HG02763 (cell line): ENCODE results near the gene ADPGK.

Experiments used
- ATAC-seq: cut with Tn5 transposase; IDR thresholded peaks from one replicate; pipeline ENCODE4 v1.9.1; 2021; ENCODE audit warnings: mild to moderate bottlenecking, moderate library complexity; ENCODE audit not compliant: unreplicated experiment

The ADPGK gene

GRCh38 chr15:72790302-72790910, 6.8 kb upstream of the ADPGK start:
- no peak for ATAC-seq

DNA sequence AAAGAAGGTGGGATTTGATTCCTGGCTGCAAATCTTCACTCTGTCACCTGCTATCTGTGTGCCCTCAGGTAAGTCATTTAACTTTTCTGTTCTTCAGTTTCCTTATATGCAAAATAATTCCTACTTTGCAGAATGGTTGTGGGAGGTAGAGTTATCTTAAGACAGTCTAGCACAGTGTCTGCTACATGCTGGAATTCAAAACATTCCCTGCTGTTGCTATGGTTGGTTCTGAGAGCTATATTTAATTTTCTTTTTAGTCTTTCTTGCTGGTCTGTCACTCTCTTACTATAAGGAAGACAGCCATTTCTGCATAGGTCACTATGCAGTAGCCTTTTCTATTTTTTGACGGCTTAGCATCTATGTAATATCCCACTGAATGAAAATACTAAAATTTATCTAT, 4.0 kb upstream of the ADPGK start:
- ATAC-seq = no peak

GRCh38 chr15:72786676-72787345, 3.3 kb upstream of the ADPGK start:
- ATAC-seq = no peak

DNA sequence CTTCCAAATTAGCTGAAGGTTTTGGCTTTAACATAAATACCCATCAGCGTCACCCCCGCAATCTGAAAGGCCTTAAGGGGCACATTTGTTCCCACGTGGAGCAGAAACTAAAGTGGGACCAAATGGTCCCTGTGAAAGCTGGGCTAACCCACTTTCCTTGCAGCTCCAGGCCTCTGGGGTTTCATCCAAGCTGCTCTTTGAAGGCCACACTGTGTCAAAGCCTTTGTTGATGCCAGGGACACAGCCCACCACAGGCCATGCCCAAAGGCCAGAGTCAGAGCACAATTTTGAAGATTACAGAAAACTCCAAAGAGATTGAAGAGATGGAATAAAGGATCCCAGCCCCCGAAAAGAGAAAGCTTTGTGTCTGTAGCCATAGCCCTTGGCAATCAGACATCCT, 2.7 kb upstream of the ADPGK start:
- no peak for ATAC-seq

DNA sequence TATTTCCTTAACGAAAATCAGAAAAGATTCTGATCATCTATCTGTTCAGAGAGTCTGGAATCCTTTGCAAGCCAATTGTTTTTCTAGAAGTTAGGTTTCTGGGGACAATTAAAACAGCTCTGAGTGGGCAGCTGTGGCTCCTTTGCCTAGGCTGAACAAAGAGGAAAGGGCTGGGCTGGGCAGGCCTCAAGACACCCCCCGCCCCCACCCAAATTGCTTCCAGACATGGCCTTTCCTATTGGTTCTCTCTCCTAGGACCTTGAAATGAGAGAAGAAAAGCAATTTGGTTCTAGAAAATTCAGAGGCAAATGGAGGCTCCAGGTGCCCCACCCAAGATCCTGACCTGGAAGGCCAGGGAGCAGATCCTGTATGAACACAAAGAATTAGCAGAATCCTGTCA, 2.3 kb upstream of the ADPGK start:
- ATAC-seq = no peak

DNA sequence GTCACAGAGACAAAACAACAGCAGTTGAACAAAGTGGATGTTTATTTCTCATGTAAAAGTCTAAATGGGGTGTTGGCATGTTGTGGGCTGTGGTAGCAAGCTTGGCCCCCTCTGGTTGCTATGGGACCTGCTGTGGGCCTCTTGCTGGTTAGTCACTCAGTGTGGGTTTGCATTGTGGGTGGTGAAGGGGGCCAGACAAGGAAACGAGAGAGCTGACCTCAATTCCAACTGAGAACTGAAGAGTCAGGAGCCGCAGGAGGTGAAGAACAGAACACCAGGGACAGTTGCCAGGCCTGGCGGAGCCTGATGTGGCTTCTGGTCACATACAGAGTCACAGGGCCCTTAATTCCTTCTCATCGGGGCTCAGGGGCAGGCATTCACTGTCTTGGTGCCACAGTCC, 1.9 kb upstream of the ADPGK start:
- no peak for ATAC-seq

DNA sequence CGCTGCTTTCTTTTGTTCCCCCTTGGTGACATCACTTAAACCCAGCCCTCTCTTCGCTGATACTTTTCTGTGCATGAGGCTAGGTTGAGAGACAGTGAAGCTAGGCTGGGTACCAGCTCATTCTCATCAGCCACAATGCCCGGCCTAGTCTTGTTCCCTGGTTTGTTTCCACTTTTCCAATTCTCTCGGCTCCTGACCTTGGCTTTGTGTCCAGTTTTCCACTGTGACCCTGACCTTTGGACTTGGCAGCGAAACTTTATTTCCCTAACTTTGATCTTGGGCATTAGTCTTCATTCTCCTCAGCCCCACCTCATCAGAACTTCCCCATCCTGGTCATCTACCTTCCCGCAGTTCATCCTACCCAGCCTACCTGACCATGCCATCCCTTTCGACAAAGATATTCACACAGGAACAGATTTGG, 908 bp upstream of the ADPGK start:
- no peak for ATAC-seq

GRCh38 chr15:72783004-72783639, 436 bp downstream of the ADPGK start:
- ATAC-seq = peak; percentile 27

DNA sequence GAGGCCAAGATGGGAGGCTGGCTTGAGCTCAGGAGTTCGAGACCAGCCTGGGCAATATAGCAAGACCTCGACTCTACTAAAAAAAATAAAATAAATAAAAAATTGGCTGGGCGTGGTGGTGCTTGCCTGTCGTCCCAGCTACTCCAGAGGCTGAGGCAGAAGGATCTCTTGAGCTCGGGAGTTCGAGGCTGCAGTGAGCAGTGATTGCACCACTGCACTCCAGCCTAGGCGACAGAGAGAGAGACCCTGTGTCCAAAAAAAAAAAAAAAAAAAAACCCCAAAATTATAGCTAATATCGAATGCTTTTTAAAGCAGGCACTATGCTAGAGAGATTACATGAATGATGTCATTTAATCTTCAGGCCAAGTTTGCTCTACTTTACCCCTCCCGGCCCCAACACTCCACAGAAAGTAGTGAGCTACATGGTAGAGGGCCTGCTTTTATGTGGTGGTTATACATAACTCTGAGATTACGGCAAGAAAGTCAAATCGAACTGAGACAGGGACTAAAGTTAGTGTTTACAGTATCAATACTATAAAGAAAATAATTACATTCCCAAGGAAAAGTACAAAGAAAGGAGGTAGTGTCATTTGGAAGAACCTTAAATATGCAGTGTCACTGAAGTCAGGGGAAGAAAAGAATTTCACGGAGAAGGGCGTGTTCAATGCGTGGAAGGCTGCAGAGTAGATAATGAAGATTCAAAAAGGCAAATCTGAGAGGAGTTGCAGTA, 1.1 kb downstream of the ADPGK start:
- ATAC-seq = no peak

GRCh38 chr15:72781631-72782030, 1.9 kb downstream of the ADPGK start:
- ATAC-seq = no peak

GRCh38 chr15:72778796-72779195, 4.8 kb downstream of the ADPGK start:
- no peak for ATAC-seq

DNA sequence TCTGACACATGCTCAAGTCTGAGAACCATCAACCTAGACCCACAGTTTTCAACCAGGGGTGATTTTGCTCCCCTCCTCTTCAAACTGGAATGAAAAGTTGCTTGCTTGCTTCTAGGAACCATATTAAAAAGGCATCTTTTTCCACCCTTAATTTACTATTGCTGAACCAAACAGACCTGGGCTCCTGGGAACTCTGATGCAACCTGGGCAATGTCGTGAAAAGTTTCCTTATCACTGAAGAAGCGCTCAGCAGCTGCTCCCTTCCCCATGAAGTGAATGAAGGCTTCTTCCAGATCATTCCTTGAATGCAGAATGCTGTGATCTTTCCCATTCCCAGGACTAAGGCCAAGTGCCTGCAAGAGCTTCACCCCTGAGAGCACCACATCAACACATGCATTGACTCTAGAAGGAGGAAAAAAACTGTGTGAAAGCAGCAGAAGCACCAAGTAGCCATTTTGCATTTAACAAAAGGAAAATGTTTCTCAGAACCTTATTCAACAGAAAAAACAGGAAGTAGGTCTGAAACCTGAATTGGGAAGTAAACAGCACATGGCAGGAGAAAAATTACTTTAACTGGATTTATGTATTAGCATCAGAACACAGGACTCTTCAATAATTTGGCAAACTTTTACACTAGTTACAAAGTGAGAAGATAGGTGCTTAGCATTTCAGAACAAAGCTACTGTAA, 8.7 kb downstream of the ADPGK start:
- no peak for ATAC-seq

DNA sequence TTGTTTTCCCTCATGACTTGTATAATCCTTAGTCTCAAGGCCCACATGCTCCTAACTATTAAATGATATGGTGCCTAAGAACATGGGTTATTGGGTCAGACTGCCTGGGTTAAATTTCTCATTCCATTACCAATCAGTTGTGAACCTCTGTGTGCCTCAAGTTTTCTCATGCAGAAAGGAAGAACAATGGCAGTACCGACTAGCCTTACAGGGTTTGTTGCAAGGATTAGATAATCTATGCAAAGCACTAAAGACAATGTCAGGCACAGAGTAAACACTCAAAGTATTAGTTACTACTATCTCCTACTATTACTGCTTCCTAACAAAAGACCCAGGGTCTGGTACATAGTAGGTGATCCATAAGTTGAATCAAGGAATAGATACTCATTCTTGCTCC, 12.2 kb downstream of the ADPGK start:
- no peak for ATAC-seq

DNA sequence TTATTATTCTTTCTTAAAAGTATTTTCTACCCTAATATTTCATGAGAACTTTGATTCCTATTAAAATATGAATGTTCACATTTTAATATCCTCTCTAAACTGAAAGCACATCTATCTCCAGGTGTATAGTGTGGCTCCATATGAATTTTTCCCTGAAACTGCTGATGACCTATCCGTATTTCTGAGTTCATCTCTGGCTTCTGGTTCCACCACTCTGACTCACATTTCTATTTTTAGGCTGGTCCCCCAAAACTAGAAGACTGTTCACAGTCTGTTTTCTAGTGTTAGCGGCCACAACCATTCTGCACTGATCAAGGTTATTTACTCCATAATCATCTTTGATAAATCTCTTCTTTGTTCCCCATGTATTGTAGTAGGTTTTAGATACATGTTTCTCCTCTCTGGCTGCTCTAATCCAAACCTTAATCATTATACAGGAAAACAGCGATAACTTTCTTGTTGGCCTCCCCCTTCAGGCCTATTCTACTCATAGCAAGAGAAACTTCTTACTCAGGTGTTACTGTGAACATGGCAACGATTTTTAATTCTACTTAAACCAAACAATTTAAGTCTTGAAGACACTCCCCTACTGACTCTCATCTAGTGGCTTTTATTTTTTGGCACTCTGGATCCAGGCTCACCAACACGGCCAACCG, 12.8 kb downstream of the ADPGK start:
- no peak for ATAC-seq

DNA sequence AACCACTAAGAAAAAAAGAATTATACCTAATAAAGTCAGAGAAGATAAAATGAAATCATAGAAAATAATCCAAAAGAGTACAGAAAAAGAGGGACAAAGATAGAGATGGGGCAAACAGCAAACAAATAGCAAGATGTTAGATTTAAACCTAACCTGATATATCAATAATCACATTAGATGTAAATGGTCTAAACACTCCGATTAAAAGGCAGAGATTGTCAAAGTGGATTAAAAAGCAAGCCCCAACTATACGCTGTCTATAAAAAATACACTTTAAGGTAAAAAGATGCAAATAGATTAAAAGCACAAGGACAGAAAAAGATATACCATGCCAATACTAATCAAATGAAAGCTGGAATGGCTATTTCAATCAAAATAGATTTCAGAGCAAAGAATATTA, 16.8 kb downstream of the ADPGK start:
- ATAC-seq = no peak

DNA sequence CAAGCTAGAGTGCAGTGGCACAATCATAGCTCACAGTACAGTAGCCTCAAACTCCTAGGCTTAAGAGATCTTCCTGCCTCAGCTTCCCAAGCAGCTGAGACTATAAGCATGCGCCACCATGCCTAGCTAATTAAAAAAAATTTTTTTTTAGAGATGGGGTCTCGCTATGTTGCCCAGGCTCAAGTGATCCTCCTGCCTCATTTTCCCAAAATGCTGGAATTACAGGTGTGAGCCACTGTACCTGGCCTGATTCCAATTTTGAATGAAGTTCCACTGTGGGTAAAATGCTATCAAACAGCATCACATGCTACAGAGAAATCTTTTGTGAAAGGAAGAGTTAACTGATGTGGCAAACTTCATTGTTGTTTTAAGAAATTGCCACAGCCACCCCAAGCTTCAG, 17.5 kb downstream of the ADPGK start:
- no peak for ATAC-seq

DNA sequence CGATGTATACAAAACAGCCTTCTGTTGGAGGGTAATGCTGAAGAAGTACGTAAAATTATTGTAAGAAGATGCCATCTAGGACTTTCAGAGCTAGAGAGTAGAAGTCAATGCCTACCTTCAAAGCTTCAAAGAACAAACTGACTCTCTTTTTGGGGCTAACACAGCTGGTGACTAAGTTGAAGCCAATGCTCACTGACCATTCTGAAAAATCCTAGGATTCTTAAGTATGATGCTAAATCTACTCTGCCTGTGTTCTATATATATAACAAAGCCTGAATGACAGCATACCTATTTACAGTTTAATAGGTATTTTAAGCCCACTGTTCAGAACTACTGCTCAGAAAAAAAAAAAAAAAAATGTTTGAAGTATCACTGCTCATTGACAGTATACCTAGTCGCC, 18.9 kb downstream of the ADPGK start:
- ATAC-seq = no peak

- ATAC-seq = no peak
These were observed 22.8 kb downstream of the ADPGK start for GRCh38 chr15:72760590-72761260.

DNA sequence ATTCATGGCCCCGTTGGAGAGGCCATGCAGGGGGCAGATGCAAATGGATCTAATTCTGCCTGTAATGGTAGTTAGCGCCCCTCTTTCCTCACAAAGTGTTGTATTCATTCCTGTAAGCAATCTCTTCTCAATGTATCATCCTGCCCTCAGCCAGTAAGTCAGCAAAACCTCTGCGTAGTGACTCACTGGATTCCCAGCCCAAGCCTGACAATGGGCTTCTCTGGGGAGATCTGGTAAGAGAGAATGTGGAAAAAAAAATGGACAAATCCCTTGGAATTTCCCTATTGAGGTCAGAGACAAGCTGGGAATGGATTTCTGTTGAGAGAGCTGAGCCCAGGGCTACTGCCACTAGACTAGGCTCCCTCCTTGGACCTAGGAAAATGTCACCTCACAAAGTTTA, 25.4 kb downstream of the ADPGK start:
- ATAC-seq = no peak

- ATAC-seq = no peak
These were observed 29.5 kb downstream of the ADPGK start for GRCh38 chr15:72754096-72754495.
